GM12878 (cell line): Measurements from ENCODE around the gene RRM2. TPM values are rescaled to one million over a fixed set of nuclear protein-coding genes. Genes with fewer than 3 reads are reported as not detected.
"Not testable (repeated sequence)": the region's sequence is repeated elsewhere in the genome, so short reads cannot be mapped to it uniquely, and the experiment has no call there.

Experiments used
- ATAC-seq: fragments of 200-7000 bp; cut with Tn5 transposase; 3 replicates; pipeline ENCODE4 v1.9.1; 2020; ENCODE audit warnings: mild to moderate bottlenecking, moderate library complexity
- BruUV-seq: library from RNA; stranded (reverse); fragments of 400-500 nt; replicated peaks from 2 replicates; lab custom pipeline; 2021; lab: Mats Ljungman, UMichigan
- CTCF ChIA-PET: fragments of 300-600 bp; sonication (Branson Sonifier 250); formaldehyde crosslinking; extraction: SDS; loops from one replicate; lab custom pipeline; 2021; ENCODE audit warnings: inconsistent platforms; lab: Yijun Ruan, JAX
- POLR2A ChIA-PET: fragments of 350-600 bp; formaldehyde crosslinking; extraction: SDS; loops from one replicate; lab custom pipeline; 2021; ENCODE audit warnings: inconsistent platforms; lab: Charles Lee
- RAD21 ChIA-PET: fragments of 300-600 bp; sonication (Branson Sonifier 250); formaldehyde crosslinking; loops from one replicate; lab custom pipeline; 2023; ENCODE audit warnings: antibody characterized with exemption; ENCODE audit not compliant: unreplicated experiment; lab: Charles Lee
- SMC1A ChIA-PET: fragments of 300-600 bp; sonication (Branson Sonifier 250); formaldehyde crosslinking; loops from one replicate; lab custom pipeline; 2023; ENCODE audit not compliant: unreplicated experiment, uncharacterized antibody; lab: Charles Lee
- DNase-seq: peaks from one replicate; pipeline ENCODE4 v3.0.0-alpha.2; 2011; ENCODE audit warnings: low read depth, low spot score
- FAIRE-seq: peaks from 3 replicates; lab custom pipeline; 2011; peaks lifted over from hg19 to GRCh38; lab: Jason Lieb, UNC
- H2AFZ ChIP-seq: 2 replicates; pipeline ENCODE4 v1.6.0; 2011; ENCODE audit warnings: low read depth, low read length, control low read depth; ENCODE audit not compliant: control insufficient read depth
- H3K27ac ChIP-seq: 2 replicates; pipeline ENCODE4 v1.5.1; 2011; ENCODE audit warnings: control low read depth; ENCODE audit not compliant: control insufficient read depth, insufficient read depth
- H3K27me3 ChIP-seq, 2 experiments: replicated peaks in 1 of 2; 2 replicates each; pipeline versions ENCODE4 v1.6.0 to v1.6.1; 2011; ENCODE audit warnings: low read length in 1 of 2; ENCODE audit not compliant: control insufficient read depth in 2 of 2, insufficient read depth in 2 of 2
- H3K36me3 ChIP-seq, 2 experiments: 2 replicates each; pipeline ENCODE4 v1.5.1; 2011; ENCODE audit warnings: low read length in 1 of 2; ENCODE audit not compliant: control insufficient read depth in 2 of 2, insufficient read depth in 2 of 2
- H3K4me1 ChIP-seq: 2 replicates; pipeline ENCODE4 v1.6.1; 2011; ENCODE audit warnings: mild to moderate bottlenecking, low read length, moderate library complexity, mixed read lengths; ENCODE audit not compliant: control insufficient read depth, insufficient read depth
- H3K4me2 ChIP-seq: 2 replicates; pipeline ENCODE4 v1.6.0; 2011; ENCODE audit warnings: control low read depth; ENCODE audit not compliant: control insufficient read depth, insufficient read depth
- H3K4me3 ChIP-seq: fragments of 200-600 bp; sonication (generic); 2 replicates; pipeline ENCODE4 v1.5.1; 2016
- H3K79me2 ChIP-seq: 2 replicates; pipeline ENCODE4 v1.6.0; 2011; ENCODE audit warnings: low read length; ENCODE audit not compliant: control insufficient read depth, insufficient read depth
- H3K9ac ChIP-seq: 2 replicates; pipeline ENCODE4 v1.8.0; 2011; ENCODE audit warnings: low read length, control low read depth, mixed read lengths; ENCODE audit not compliant: control insufficient read depth, insufficient read depth
- H3K9me3 ChIP-seq: replicated peaks from 3 replicates; pipeline ENCODE4 v1.5.1; 2011; ENCODE audit warnings: mild to moderate bottlenecking, low read length; ENCODE audit not compliant: control insufficient read depth, insufficient read depth
- H4K20me1 ChIP-seq: 2 replicates; pipeline ENCODE4 v1.6.0; 2011; ENCODE audit not compliant: control insufficient read depth, insufficient read depth
- FOS ChIP-seq: IDR thresholded peaks from 3 replicates; pipeline ENCODE4 v1.6.1; 2011; ENCODE audit warnings: borderline replicate concordance; ENCODE audit not compliant: insufficient read length; ENCODE audit errors: extremely low read depth
- NFYB ChIP-seq: IDR thresholded peaks from 2 replicates; pipeline ENCODE4 v1.6.1; 2011; ENCODE audit warnings: low read depth, mild to moderate bottlenecking, low read length, improper control_type of control experiment, moderate library complexity; ENCODE audit not compliant: insufficient read depth
- WGBS: methylation state at CpG from one replicate; pipeline ENCODE4 v1.1.6; 2016; ENCODE audit warnings: low lambda C conversion rate; ENCODE audit not compliant: insufficient replicate concordance, insufficient coverage; ENCODE audit errors: missing lambda C conversion rate; 5-methylcytosine and 5-hydroxymethylcytosine counted together
- in situ Hi-C: fragments of 300-500 bp; cut with MboI; formaldehyde crosslinking; loops from 9 replicates; pipeline ENCODE4 v1.14.3; 2018; ENCODE audit warnings: mixed read lengths
- intact Hi-C: fragments of 100-400 bp; cut with micrococcal nuclease; formaldehyde crosslinking; loops from one replicate; pipeline ENCODE4 v1.14.2; 2022; ENCODE audit not compliant: unreplicated experiment
- polyA plus RNA-seq, 11 experiments: library from polyadenylated mRNA; depleted of rRNA in 4 of 11; unstranded in 6 of 11; stranded (reverse) in 5 of 11; fragments of >200 nt; fragmentation: Nextera tagmentation in 4 of 11; fragmentation: Illumina TruSeq in 1 of 11; extraction: Ambion mirVana in 4 of 11; extraction: Trizol in 1 of 11; gene quantifications; 1 replicate in 1 of 11; 2 replicates in 10 of 11; pipeline versions ENCODE4 v1.2.1 to v1.2.3, GENCODE V29; 2011 to 2016; ENCODE audit warnings: inconsistent platforms in 2 of 11, missing spikeins in 2 of 11, low read depth in 1 of 11
- total RNA-seq, 4 experiments: library from RNA; depleted of rRNA in 3 of 4; stranded (reverse); fragments of >200 nt in 3 of 4; fragmentation: Illumina TruSeq in 1 of 4; extraction: Trizol in 1 of 4; gene quantifications; 2 replicates each; pipeline versions ENCODE4 v1.2.1 to v1.2.3, GENCODE V29; 2013 to 2021
- TF ChIP-seq, protein P1 (sequence below): fragments of 450-650 bp; IDR thresholded peaks from 2 replicates; pipeline ENCODE4 v1.6.1; 2017; ENCODE audit warnings: mild to moderate bottlenecking

Gene RRM2
- total and polyA plus RNA-seq, 10 of the 15 experiments (the other 5 are each of a cell fraction or from before 2014, with no cell fraction given): 54.4 to 771 (median 159) TPM

DNA sequence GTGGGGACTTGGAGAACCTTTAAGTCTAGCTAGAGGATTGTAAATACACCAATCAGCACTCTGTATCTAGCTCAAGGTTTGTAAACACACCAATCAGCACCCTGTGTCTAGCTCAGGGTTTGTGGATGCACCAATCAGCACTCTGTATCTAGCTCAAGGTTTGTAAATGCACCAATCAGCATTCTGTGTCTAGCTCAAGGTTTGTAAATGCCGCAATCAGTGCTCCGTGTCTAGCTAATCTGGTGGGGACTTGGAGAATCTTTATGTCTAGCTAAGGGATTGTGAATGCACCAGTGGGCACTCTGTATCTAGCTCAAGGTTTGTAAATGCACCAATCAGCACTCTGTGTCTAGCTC is 30.7 kb upstream of the RRM2 start:
- H3K79me2 ChIP-seq, H4K20me1 ChIP-seq, FAIRE-seq, in situ Hi-C loops, H3K4me3 ChIP-seq, H3K9me3 ChIP-seq, ATAC-seq, DNase-seq, H3K9ac ChIP-seq, H3K27ac ChIP-seq, H3K27me3 ChIP-seq, H3K36me3 ChIP-seq, BruUV-seq, H2AFZ ChIP-seq: not testable (repeated sequence)
- POLR2A ChIA-PET: interaction anchor here (1.1 to 4.2 kb wide), 7 partner anchors 11 to 32 kb away, joined by 3 to 73 read pairs (median 4); partner anchors contain the start of gene CYS1
- WGBS: 100% methylated on average over 2 of the region's 2 CpGs
- Histone ChIP-seq H3K4me2 (peak overlapping the region; percentile 67; the same call in 1 of the 2 replicates), H3K4me1 (peaks cover 18% of the 10 kb centered on the region)
- CTCF ChIA-PET: interaction anchor here (0.6 to 31.8 kb wide), 12 partner anchors 11 to 440 kb away, joined by 3 to 983 read pairs (median 12); partner anchors contain the start of gene CYS1
- TF ChIP-seq, protein P1, sequence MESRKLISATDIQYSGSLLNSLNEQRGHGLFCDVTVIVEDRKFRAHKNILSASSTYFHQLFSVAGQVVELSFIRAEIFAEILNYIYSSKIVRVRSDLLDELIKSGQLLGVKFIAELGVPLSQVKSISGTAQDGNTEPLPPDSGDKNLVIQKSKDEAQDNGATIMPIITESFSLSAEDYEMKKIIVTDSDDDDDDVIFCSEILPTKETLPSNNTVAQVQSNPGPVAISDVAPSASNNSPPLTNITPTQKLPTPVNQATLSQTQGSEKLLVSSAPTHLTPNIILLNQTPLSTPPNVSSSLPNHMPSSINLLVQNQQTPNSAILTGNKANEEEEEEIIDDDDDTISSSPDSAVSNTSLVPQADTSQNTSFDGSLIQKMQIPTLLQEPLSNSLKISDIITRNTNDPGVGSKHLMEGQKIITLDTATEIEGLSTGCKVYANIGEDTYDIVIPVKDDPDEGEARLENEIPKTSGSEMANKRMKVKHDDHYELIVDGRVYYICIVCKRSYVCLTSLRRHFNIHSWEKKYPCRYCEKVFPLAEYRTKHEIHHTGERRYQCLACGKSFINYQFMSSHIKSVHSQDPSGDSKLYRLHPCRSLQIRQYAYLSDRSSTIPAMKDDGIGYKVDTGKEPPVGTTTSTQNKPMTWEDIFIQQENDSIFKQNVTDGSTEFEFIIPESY: peak; percentile 39; the same call in 1 of the 2 replicates
- TF ChIP-seq NFYB: peak; percentile 82
- TF ChIP-seq FOS: peak; percentile 20
- intact Hi-C loops: loop anchor here (1.0 kb wide), 1 partner anchor 9 kb away; no protein-coding TSS in a partner anchor
- RAD21 ChIA-PET: interaction anchor here (0.8 to 5.5 kb wide), 13 partner anchors 9 to 472 kb away, joined by 3 to 216 read pairs (median 10); partner anchors contain the start of gene CYS1
- SMC1A ChIA-PET: interaction anchor here (0.6 to 8.9 kb wide), 14 partner anchors 10 to 947 kb away, joined by 3 to 194 read pairs (median 4); partner anchors contain the start of gene CYS1
